Measurements from ENCODE around the gene ARID4B.
"Not testable (repeated sequence)": the region's sequence is repeated elsewhere in the genome, so short reads cannot be mapped to it uniquely, and the experiment has no call there.

Gene ARID4B

GRCh38 chr1:235327559-235328270, at the start of gene ARID4B:
Gene ARID4B, minus strand, starts transcription at chr1:235328179. Its CDS starts 1,260 bp downstream, at chr1:235326919.
- in situ Hi-C loops (cut with MboI; ENCODE audit: low sequenced_read_pairs): no loop called here

DNA sequence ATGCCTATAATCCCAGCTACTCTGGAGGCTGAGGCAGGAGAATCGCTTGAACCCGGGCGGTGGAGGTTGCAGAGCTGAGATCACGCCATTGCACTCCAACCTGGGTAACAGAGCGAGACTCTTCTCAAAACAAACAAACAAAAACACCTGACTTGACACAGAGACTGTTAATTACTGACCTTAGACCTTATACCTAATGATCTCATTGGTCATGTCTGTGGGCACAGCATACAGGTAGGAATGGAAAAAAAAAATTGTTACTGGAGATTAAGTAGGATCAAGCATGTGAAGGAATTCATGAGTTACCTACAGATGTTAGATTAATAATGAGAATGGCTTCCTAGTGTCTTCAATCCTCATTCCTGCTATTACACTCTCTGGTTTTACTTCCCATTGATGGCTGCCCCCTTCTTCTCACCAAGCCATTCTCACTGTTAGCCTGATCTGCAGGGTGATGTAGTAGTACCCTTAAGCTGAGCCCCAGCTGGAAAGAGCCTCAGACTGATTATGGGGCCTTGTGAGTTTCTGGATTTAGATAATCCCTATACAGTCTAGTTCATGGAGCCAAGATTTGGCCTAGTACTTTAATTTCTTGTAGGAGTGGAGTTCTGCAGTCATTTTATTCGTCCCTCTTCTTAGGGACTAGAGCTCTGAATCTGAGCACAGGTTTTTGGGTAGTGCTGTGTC, 48.1 kb upstream of the ARID4B start:
- in situ Hi-C loops (cut with MboI; ENCODE audit: low sequenced_read_pairs): no loop called here

DNA sequence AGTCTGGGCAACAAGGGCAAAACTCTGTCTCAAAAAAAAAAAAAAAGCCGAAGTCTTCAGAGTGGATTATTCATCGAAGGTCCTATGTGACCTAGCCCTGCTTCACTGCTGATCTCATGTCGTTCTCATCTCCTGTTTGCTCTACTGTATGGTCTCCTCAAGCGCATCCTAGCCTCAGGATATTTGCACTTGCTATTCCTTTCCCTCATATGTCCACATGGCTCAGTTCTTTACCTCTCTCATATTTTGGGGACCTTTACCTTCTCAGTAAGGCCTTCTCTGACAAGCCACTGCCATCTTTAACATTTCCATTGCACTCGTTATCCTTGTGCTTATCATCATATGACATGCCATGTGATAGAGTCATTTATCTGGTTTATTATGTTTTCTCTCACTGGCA, 41.8 kb upstream of the ARID4B start:
- in situ Hi-C loops (cut with MboI; ENCODE audit: low sequenced_read_pairs): no loop called here

- in situ Hi-C loops (cut with MboI; ENCODE audit: low sequenced_read_pairs): no loop called here
Observed at GRCh38 chr1:235368428-235368827, 40.4 kb upstream of the ARID4B start.

DNA sequence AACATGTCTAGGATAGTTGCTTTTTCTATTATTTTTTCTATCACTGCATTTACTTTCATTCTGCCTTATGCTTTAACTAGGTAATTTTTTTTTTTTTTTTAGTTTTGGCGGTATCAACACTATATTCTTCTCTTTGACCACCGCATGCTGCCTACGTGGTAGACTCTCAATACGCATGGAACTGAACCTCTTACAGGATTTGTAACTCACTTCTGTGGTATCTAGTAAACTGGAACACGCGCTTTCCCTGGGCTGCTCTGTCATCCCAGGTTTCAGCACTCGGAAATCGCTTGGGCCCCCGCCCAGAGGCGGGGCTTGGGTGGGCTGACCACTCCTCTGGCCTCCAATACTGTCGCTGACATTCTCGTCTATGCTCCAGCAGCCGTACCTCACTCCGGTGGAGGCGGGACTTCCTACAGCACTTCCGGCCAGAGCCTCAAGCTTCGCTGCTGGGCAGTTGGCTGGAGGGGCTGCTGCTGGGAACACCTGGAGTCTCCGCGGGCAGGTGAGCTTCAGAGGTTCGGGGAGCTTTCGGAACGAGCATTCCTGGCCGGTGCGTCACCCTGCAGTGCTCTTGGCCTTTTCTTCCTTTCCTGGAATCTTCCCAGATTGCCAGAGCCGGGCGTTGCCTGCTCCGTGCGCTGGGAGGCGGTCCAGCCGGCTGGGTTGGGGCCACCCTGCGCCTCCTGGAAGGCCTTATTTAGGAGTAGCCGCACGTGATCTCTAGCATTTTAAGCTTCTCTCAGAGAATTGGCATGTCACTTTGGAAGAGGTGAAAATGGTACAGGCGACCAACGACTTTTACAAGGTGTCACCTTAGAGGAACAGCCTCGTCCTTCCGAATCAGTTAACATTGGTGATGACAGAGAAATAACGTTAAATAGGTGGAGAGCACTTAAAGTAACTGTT, 39.3 kb upstream of the ARID4B start, which contains the start of gene TBCE:
Gene TBCE (plus strand): TSS at position 428 of the 909 bp plus-strand sequence. CDS start 12,623 bp downstream, outside the sequence.
- in situ Hi-C loops (cut with MboI; ENCODE audit: low sequenced_read_pairs): no loop called here

DNA sequence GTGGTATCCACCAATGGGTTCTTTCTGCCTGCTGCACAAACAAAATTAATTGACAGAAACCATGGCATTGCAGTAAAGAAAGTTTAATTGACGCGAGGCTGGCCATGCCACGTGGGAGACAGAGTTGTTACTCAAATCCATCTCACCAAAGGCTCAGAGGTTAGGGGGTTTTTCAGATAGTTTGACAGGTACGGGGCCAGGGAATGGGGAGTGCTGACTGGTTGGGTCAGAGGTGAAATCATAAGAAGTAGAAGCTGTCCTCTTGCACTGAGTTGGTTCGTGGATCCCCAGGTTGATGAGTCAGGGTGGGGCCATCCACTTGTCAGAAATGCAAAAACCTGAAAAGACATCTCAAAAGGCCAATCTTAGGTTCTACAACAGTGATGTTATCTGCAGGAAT, 38.3 kb upstream of the ARID4B start:
- in situ Hi-C loops (cut with MboI; ENCODE audit: low sequenced_read_pairs): no loop called here

- in situ Hi-C loops (cut with MboI; ENCODE audit: low sequenced_read_pairs): not testable (repeated sequence)
Observed at GRCh38 chr1:235364189-235364588, 36.2 kb upstream of the ARID4B start.

- in situ Hi-C loops (cut with MboI; ENCODE audit: low sequenced_read_pairs): no loop called here
Observed at GRCh38 chr1:235358899-235359298, 30.9 kb upstream of the ARID4B start.

DNA sequence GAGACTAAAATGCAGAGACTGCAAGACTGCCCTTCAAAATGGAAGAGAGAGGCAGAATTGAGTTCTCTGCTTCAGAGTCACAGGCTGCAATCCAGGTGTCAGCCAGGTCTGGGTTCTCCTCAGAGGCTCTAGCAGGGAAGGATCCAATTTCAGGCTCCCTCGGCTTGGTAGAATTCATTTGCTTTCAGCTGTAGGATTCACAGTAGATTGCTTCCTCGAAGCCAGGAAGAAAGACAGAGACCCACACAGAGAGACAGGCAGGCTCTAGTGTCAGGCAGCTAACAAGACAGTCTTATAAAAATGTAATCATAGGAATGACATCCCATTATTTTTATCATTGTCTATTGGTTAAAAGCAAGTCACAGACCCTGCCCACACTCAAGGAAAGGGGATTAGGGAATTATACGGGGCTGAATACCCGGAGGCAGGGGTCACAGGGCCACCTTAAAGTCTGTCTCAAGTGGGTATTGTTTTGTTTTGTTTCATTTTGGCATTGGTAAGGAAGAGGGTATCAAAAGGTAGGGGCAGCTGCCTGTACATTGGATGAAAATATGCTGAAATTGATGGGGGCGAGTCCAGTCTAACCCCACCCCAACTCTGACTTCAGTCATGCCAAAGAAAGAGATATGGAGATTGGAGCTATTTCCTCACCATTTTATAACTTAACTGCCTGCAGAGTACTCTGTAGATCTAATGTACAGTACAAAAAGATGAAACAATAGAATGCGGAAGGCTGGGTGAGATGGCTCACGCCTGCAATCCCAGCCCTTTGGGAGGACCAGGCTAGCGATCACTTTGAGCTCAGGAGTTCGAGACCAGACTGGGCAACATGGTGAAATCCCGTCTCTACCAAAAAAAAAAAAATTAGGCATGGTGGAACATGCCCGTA, 29.8 kb upstream of the ARID4B start:
- in situ Hi-C loops (cut with MboI; ENCODE audit: low sequenced_read_pairs): no loop called here

- in situ Hi-C loops (cut with MboI; ENCODE audit: low sequenced_read_pairs): no loop called here
Observed at GRCh38 chr1:235351898-235352297, 23.9 kb upstream of the ARID4B start.

- in situ Hi-C loops (cut with MboI; ENCODE audit: low sequenced_read_pairs): no loop called here
Observed at GRCh38 chr1:235351441-235351840, 23.5 kb upstream of the ARID4B start.

- in situ Hi-C loops (cut with MboI; ENCODE audit: low sequenced_read_pairs): no loop called here
Observed at GRCh38 chr1:235343726-235344125, 15.7 kb upstream of the ARID4B start.

GRCh38 chr1:235342471-235342870, 14.5 kb upstream of the ARID4B start:
- in situ Hi-C loops (cut with MboI; ENCODE audit: low sequenced_read_pairs): no loop called here

DNA sequence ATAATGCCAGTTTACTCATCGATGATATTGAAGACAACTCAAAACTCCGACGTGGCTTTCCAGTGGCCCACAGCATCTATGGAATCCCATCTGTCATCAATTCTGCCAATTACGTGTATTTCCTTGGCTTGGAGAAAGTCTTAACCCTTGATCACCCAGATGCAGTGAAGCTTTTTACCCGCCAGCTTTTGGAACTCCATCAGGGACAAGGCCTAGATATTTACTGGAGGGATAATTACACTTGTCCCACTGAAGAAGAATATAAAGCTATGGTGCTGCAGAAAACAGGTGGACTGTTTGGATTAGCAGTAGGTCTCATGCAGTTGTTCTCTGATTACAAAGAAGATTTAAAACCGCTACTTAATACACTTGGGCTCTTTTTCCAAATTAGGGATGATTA, 14.1 kb upstream of the ARID4B start:
- in situ Hi-C loops (cut with MboI; ENCODE audit: low sequenced_read_pairs): no loop called here

DNA sequence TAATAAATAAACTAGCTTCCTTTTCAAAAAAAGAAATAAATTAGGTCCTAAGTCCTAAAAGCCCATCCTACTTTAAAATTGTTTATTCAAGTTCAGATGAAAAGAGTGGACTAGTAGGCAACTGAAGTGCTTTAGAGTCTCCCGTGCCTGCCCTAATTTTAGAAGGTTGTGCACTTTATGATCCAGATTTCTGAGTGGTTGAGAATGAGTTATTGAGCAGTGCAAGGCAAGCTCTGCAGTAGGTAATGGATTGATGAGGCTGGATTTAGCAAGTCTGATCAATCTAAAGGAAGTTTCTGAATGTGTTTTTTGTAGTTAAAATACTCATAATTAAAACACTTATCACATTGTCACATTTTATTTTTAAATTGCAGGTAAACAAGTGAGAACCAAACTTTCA, 13.4 kb upstream of the ARID4B start:
- in situ Hi-C loops (cut with MboI; ENCODE audit: low sequenced_read_pairs): no loop called here

DNA sequence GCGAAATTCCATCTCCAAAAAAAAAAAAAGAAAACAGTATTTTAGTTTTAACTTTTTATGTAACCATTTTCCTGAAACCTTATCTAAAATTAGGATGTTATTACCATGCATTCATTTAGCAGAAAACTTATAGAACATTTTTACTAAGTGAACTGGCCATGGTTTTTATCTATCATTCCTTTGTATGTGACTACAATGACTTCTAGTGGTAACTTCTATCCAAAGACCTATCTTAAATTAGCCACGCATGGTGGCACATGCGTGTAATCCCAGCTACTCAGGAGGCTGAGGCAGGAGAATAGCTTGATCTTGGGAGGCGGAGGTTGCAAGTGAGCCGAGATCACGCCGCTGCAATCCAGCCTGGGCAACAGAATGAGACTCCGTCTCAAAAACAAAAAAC, 11.8 kb upstream of the ARID4B start:
- in situ Hi-C loops (cut with MboI; ENCODE audit: low sequenced_read_pairs): no loop called here

DNA sequence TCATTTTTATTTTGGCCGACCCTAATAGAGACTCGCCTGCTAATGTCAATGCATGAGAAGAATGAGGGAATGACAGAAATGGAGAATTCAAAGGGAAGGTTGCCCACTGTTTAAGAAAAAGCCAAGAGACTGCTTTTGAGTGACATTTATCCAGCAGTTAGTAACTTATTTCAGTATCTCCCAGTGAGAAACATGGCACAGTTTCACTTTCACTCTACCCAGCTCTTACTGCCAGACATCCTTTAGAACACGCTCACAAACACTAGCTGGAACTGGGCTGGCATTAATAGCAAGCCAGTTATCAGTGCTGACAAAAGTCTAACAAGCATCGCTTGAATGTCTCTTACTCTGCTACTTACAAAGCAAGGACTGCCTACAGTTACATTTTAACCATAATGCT, 8.9 kb upstream of the ARID4B start:
- in situ Hi-C loops (cut with MboI; ENCODE audit: low sequenced_read_pairs): no loop called here

DNA sequence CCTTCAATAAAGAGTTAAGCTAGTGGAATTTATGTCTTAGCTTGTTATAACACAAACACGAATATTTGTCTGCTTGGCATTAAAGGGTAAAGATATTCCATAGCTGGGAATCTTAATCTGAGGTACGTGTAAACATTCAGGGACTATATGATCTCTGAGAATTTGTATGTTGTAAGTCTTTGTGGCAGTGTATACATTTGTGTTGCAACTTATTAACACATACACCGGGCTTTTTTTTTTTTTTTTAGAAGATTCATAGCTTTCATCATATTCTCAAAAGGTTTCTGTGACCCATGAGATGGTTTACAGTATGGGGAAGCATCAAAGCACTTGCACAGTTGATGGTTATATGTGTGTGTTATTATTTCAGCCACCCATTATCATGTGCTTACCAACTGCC, 3.4 kb upstream of the ARID4B start:
- in situ Hi-C loops (cut with MboI; ENCODE audit: low sequenced_read_pairs): no loop called here

- in situ Hi-C loops (cut with MboI; ENCODE audit: low sequenced_read_pairs): no loop called here
Observed at GRCh38 chr1:235330918-235331285, 2.9 kb upstream of the ARID4B start.

- in situ Hi-C loops (cut with MboI; ENCODE audit: low sequenced_read_pairs): no loop called here
Observed at GRCh38 chr1:235329139-235329902, 1.3 kb upstream of the ARID4B start.
